Measurements from ENCODE around the gene EDA2R.

- TF ChIP-seq SP1 (CRISPR knock-in tag; conservative IDR thresholded peaks at IDR 0.05) (no peak), ETV6 (CRISPR knock-in tag; IDR thresholded peaks at IDR 0.05) (no peak), USF2 (CRISPR knock-in tag; IDR thresholded peaks at IDR 0.05) (no peak), OVOL2 (CRISPR knock-in tag; IDR thresholded peaks at IDR 0.05; ENCODE audit: borderline replicate concordance) (no peak), TEAD4 (CRISPR knock-in tag; IDR thresholded peaks at IDR 0.05) (no peak), ZNF423 (CRISPR knock-in tag; IDR thresholded peaks at IDR 0.05) (no peak), E2F5 (CRISPR knock-in tag; IDR thresholded peaks at IDR 0.05) (no peak)
- TF ChIP-seq, protein P1, sequence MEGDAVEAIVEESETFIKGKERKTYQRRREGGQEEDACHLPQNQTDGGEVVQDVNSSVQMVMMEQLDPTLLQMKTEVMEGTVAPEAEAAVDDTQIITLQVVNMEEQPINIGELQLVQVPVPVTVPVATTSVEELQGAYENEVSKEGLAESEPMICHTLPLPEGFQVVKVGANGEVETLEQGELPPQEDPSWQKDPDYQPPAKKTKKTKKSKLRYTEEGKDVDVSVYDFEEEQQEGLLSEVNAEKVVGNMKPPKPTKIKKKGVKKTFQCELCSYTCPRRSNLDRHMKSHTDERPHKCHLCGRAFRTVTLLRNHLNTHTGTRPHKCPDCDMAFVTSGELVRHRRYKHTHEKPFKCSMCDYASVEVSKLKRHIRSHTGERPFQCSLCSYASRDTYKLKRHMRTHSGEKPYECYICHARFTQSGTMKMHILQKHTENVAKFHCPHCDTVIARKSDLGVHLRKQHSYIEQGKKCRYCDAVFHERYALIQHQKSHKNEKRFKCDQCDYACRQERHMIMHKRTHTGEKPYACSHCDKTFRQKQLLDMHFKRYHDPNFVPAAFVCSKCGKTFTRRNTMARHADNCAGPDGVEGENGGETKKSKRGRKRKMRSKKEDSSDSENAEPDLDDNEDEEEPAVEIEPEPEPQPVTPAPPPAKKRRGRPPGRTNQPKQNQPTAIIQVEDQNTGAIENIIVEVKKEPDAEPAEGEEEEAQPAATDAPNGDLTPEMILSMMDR (IDR thresholded peaks at IDR 0.05) = no peak
Measured at GRCh38 chrX:66672106-66672505, 33.2 kb upstream of the EDA2R start.
